Measurements from ENCODE around the gene EDAR. TPM values are rescaled to one million over a fixed set of nuclear protein-coding genes. Genes with fewer than 3 reads are reported as not detected.

Gene EDAR
- total RNA-seq, 1 donor from 2014 or later, result not detected

GRCh38 chr2:108933691-108934117 is 55.3 kb downstream of the EDAR start:
- TF ChIP-seq CTCF (IDR thresholded peaks at IDR 0.05), result no peak
- ATAC-seq (ENCODE audit: low read depth) (no peak), DNase-seq (no peak)
- POLR2A ChIA-PET, result no interaction called here
- H3K27me3 Mint-ChIP-seq, result no peaks in the 10 kb centered on the region
- no peaks in the 10 kb centered on the region for H3K36me3 Mint-ChIP-seq (ENCODE audit: low read depth)
- intact Hi-C loops (cut with micrococcal nuclease), result no loop called here
- no peaks in the 10 kb centered on the region for H3K9me3 Mint-ChIP-seq
- no peak overlapping the region for H3K27ac Mint-ChIP-seq
- no peak overlapping the region for H3K4me3 Mint-ChIP-seq
- H3K4me1 Mint-ChIP-seq, result peaks cover 2% of the 10 kb centered on the region
- CTCF ChIA-PET, result no interaction called here

- Mint-ChIP-seq H3K36me3 (ENCODE audit: low read depth) (no peaks in the 10 kb centered on the region), H3K9me3 (no peaks in the 10 kb centered on the region), H3K27me3 (peaks cover 2% of the 10 kb centered on the region), H3K4me3 (no peak overlapping the region), H3K4me1 (no peaks in the 10 kb centered on the region), H3K27ac (no peak overlapping the region)
- DNase-seq (no peak), ATAC-seq (ENCODE audit: low read depth) (no peak)
- TF ChIP-seq CTCF (IDR thresholded peaks at IDR 0.05), result no peak
- intact Hi-C loops (cut with micrococcal nuclease), result no loop called here
- ChIA-PET CTCF (no interaction called here), POLR2A (no interaction called here)
These were observed 56.2 kb downstream of the EDAR start for GRCh38 chr2:108932736-108933332.

- H3K27me3 Mint-ChIP-seq, result peaks cover 2% of the 10 kb centered on the region
- intact Hi-C loops (cut with micrococcal nuclease), result no loop called here
- H3K36me3 Mint-ChIP-seq (ENCODE audit: low read depth), result no peaks in the 10 kb centered on the region
- DNase-seq (no peak), ATAC-seq (ENCODE audit: low read depth) (no peak)
- POLR2A ChIA-PET, result no interaction called here
- H3K4me3 Mint-ChIP-seq, result no peak overlapping the region
- H3K27ac Mint-ChIP-seq, result no peak overlapping the region
- TF ChIP-seq CTCF (IDR thresholded peaks at IDR 0.05), result no peak
- H3K4me1 Mint-ChIP-seq, result no peaks in the 10 kb centered on the region
- CTCF ChIA-PET, result no interaction called here
- no peaks in the 10 kb centered on the region for H3K9me3 Mint-ChIP-seq
These were observed 57.6 kb downstream of the EDAR start for GRCh38 chr2:108931372-108931771.

- ChIA-PET POLR2A (no interaction called here), CTCF (no interaction called here)
- H3K4me3 Mint-ChIP-seq, result no peak overlapping the region
- intact Hi-C loops (cut with micrococcal nuclease), result loop anchor here (2.0 kb wide), 1 partner anchor 581 kb away; no protein-coding TSS in a partner anchor
- H3K27me3 Mint-ChIP-seq, result peaks cover 2% of the 10 kb centered on the region
- no peak for DNase-seq
- TF ChIP-seq CTCF (IDR thresholded peaks at IDR 0.05), result no peak
- ATAC-seq (ENCODE audit: low read depth), result no peak
- H3K27ac Mint-ChIP-seq, result no peak overlapping the region
- no peaks in the 10 kb centered on the region for H3K4me1 Mint-ChIP-seq
- H3K9me3 Mint-ChIP-seq, result no peaks in the 10 kb centered on the region
- H3K36me3 Mint-ChIP-seq (ENCODE audit: low read depth), result no peaks in the 10 kb centered on the region
These were observed 59.1 kb downstream of the EDAR start for GRCh38 chr2:108929807-108930425.

- H3K4me3 Mint-ChIP-seq, result no peak overlapping the region
- peaks cover 2% of the 10 kb centered on the region for H3K27me3 Mint-ChIP-seq
- intact Hi-C loops (cut with micrococcal nuclease), result loop anchor here (2.0 kb wide), 1 partner anchor 582 kb away; no protein-coding TSS in a partner anchor
- CTCF ChIA-PET, result interaction anchor here (1.0 kb wide), 1 partner anchor 581 kb away, joined by 4 read pairs; no protein-coding TSS in a partner anchor
- ATAC-seq (ENCODE audit: low read depth), result no peak
- POLR2A ChIA-PET, result no interaction called here
- DNase-seq, result no peak
- no peaks in the 10 kb centered on the region for H3K4me1 Mint-ChIP-seq
- H3K36me3 Mint-ChIP-seq (ENCODE audit: low read depth), result no peaks in the 10 kb centered on the region
- H3K27ac Mint-ChIP-seq, result no peak overlapping the region
- no peaks in the 10 kb centered on the region for H3K9me3 Mint-ChIP-seq
- TF ChIP-seq CTCF (IDR thresholded peaks at IDR 0.05), result no peak
These were observed 60.2 kb downstream of the EDAR start for GRCh38 chr2:108928660-108929377.
